GM10266 (cell line): ENCODE results near the gene CKB.

ENCODE experiments used
- DNase-seq: peaks from one replicate; pipeline ENCODE4 v3.0.0; 2012; ENCODE audit errors: extremely low spot score
- TF ChIP-seq, protein P1 (sequence below): IDR thresholded peaks from 2 replicates; pipeline ENCODE4 v1.5.1; 2012; ENCODE audit warnings: mild to moderate bottlenecking, low read depth; ENCODE audit not compliant: control insufficient read depth, insufficient read depth; ENCODE audit errors: missing control alignments

Gene CKB

DNA sequence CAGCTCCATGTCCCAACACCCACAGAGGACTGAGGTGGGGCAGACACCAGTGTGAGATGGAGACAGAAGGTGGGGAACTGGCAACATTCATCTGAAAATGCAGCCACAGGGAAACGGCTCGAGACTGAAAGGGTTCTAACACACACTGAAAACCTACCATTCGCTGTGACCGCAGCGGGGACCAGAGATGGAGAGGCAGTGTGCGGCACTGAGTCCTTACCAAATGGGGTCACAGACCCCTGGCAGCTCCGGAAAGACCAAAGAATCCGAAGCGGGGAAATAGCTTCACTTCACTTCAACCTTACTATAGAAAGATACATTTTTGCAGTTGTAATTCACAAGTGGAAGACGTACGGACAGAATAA, 30.2 kb upstream of the CKB start:
- DNase-seq, result no peak
- TF ChIP-seq, protein P1, sequence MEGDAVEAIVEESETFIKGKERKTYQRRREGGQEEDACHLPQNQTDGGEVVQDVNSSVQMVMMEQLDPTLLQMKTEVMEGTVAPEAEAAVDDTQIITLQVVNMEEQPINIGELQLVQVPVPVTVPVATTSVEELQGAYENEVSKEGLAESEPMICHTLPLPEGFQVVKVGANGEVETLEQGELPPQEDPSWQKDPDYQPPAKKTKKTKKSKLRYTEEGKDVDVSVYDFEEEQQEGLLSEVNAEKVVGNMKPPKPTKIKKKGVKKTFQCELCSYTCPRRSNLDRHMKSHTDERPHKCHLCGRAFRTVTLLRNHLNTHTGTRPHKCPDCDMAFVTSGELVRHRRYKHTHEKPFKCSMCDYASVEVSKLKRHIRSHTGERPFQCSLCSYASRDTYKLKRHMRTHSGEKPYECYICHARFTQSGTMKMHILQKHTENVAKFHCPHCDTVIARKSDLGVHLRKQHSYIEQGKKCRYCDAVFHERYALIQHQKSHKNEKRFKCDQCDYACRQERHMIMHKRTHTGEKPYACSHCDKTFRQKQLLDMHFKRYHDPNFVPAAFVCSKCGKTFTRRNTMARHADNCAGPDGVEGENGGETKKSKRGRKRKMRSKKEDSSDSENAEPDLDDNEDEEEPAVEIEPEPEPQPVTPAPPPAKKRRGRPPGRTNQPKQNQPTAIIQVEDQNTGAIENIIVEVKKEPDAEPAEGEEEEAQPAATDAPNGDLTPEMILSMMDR, result no peak

DNA sequence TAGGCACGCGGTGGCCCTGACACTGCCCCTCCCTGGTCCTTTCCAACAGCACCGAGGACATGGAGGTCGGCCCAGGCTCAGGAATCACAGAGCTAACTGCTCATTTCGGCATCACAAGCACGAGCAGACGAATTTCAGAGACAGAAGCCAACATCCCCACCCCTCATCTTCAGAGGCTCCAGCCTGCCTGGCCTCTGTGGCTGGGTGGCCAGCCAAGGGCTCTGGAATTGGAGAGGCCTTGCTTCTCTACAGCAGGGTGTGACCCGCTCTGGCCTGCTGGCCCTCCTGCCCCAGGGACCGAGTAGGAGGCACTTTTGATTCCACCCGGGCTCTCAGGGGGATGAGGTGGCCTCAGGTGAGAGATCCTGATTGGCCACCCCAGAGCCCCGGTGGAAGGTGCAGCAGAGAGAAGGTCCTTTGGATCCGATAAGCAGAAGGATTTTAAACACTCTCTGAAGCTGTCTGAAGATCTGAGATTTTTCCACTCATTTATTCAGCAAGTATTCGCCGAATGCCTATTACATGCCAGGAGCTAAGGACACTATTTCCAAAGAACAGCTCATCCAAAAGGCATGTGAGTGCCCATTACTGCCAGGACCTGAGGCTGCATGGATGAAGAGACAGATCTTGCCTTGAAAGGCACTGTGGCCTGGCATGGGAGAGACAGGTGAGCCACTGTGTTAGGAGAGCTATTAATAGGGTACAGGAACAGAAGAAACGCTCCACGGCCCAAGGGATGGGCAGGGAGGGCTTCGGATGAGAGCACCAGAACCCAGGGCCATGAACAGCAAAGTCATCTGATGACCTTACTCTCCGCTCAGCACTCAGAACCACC, 29.6 kb upstream of the CKB start:
- no peak for DNase-seq

DNA sequence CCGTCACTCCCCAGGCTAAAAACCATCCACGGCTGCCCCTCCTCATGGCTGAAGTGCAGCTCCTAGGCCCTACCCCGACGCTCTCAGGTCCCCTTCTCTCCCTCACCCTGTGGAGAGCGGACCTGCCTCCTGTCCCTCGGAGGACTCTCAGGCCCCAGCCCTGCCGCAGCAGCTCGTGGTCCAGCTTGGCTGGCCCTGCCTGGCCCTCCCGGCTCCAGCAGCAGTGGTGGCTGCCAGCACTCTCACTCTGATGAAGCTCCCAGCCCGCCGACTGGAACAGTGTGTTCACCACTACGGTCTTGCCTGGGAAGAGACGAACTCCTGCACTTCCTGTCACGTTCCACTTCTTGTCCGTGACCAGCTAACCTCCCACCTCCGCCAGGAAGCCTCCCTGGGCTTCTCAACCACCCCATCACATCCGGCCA, 28.7 kb upstream of the CKB start:
- no peak for DNase-seq

More for the DNA sequence above, 29.6 kb upstream of the CKB start:
- TF ChIP-seq, protein P1, result no peak

DNA sequence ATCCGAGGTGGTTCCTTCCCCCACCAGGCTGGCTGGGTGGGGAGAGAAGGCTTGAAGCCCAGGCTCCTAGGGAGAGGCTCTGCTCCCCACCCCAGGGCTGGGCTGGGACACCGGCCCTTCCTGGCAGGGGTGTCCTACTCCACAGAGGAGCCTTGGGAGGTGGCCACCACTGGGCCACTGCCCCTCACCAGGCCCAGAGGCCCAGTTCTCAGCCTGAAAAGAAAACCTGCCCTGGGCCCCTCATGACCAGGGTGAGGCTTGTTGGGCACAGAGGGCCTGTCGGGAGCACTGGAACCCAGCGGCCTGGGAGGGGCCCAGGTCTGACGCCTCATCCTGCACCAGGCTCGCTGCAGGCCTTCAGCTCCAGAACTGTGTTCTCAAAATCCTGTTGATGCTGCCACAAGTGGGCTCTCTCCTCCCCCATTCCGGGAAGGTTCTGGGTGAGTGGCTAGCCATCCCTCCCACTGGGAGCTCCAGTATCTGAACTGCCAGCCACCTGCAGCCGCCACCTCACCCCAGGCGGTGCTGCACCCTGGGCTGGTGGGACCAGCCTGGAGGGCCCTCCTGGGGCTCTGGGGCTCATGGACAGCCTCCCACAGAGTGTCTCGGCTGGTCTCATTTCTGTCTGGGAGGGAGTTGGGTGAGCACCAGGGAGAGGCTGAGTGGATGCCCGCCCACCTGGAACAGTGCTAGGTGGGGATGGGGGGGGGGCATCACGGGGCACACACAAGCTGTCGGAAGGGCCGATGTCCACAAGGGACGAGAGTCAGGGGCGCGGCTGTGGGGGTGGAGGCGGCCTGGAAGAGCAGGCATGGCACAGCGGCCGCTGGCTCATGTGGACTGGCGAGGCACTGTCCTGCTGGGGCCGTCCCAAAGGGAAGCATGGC, 28.1 kb upstream of the CKB start:
- no peak for DNase-seq
- TF ChIP-seq, protein P1, result no peak

More for the DNA sequence above, 28.7 kb upstream of the CKB start:
- TF ChIP-seq, protein P1, result no peak

DNA sequence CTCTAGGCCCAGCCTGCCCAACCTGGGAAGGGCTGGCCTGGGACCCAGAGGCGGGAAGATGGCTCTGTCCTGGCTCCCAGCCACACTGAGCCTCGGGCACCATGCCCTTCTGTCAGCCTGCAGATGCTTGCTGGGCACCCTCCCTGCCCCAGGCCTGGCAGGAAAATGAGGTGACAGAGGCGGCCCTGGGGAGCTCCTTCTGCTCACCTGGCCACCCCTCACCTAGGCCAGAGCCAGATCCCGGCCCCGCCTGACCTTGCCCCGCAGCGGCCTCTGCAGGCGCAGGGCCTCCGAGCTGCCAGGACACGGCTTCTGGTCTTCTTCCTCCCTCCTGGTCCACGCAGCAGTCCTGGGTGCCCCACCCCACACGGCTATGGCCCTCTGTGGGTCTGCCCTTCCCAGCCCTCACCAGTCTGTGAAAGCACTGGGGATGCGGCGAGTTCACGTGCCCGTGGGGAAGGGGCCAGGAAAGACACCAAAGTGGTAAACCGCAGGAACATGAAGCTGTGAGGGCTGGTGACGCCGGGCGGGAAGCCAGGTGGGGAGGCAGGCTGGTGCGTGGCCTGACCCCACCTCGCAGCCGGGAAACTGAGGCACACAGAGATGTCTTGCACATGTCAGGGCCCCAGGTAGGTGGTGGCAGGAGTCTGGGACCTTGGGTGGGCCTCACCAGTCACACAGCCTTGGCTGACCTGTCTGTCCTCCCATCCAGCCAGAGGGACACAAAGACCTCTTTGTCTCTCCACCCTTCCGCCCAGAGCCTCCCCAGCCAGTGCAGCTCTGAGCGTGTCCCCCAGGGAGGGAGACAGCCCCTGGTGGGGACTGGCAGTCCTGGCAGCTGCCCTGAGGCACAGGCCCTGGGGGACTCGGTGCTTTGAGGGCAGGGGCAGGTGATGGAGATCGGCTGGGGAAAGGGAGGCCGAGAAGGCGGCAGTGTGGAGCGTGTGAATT, 27.0 kb upstream of the CKB start:
- TF ChIP-seq, protein P1, result no peak
- DNase-seq, result no peak

DNA sequence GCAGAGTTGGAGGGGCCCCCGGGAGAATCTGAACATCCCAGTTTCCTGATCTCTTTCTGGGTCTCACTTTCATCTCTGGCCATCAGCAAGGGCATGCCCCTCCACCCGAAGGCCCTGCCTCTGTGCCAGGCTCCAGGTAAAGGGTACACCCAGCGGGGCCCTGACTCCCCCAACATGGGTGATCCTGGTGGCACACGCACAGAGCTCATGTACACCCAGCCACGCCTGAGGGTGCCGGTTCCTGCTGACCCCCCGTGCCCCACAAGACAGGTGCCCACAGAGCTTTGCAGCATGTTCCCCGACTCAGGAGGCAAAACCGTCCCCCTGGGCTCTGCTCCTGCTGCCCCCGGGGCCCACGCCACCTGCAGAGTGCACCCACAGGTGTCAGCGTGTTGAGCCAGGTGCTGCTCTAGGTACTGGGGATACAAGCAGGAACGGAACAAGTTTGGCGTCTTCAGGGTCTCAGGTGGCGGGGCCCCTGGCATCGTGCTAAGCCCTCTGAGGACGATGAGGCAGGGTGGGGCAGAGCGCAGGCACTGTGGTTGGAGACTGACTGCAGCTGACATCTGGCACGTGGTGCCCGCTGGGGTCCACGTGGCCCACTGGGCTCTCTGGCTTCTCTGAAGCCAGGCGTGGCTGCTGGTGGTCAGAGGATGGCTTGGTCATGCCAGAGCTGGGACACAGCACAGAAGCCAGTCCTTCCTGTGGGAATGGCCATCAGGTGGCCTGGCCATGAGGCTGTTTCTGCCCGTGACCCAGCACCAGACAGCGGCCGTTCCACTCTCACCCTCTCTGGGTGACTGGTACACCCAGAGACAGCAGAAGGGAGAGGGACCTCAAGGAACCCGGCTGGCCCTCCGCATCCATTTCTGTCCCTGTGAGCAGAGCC, 26.1 kb upstream of the CKB start:
- TF ChIP-seq, protein P1, result no peak
- no peak for DNase-seq
